Measurements from ENCODE around the gene DACH1. TPM values are rescaled to one million over a fixed set of nuclear protein-coding genes. Genes with fewer than 3 reads are reported as not detected.

DACH1 gene
- polyA plus RNA-seq, 1 donor: 8.1 TPM

DNA sequence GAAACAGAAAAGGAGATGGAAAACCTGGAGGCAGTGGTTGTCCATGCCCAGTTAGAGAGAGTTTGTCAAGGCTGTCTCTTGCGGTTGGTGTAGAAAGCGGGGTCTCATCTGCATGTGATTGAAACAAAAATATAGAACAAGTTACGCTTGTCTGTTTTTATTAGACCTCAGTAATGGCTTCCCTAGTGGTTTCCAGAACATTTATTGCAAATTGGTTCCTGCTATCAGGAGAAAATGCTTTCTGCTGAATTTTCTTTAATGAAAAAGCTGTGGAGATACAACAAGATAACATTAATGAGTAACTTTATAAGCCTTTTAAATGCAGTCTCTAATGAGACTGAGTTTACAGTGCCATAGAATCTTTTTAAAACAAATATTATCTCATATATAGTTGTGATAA is 378.0 kb downstream of the DACH1 start:
- no peak for DNase-seq (ENCODE audit: low read depth)

GRCh38 chr13:71488201-71488600 is 378.8 kb downstream of the DACH1 start:
- no peak for DNase-seq (ENCODE audit: low read depth)

DNA sequence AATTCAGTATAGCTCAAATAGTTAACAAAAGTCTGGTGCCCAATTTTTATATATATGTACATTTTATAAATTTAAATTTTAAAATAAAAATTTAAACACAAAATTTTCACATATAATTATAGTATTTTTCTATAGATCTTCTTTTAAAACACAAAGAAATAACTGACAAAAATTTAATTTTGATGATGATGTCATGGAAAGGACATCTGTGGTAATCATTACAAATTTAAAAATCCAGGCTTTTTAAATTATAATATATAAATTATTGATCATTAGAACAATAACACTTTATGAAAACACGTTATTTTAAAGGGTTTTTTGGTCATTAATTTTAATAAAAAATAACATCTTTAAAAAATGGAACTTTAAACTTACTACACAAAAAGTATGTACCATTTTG is 381.1 kb downstream of the DACH1 start:
- DNase-seq (ENCODE audit: low read depth): no peak

DNA sequence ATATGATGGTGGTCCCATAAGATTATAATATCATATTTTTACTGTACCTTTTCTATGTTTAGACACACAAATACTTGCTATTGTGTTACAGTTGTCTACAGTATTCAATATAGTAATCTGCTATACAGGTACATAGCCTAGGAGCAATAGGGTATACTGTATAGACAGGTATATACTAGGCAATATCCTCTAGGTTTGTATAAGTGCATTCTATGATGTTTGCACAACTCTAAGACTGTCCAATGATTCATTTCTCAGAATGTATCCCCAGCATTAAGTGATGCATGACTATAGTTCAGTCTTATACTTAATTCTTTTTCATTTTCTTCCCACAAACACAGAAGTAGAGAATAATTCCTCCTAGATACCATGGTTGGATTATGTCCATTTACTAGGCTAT is 383.3 kb downstream of the DACH1 start:
- no peak for DNase-seq (ENCODE audit: low read depth)

DNA sequence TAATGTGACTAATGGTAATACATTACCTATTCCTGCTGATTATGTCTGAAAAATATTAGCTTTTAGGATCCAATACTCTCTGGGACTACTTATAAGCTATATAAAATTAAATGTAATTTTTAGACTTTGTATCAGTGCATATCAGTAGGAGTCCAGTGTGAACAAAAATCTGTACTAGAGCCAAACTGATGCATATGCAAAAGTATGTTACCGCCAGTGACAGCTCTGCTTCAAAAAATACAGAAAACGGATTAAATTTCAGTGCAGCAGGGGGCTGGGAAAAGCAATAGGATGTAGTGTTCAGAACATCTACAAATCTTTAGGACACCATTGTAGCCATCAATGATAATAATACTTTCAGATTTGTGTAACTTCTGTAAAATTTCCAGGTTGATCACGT is 385.5 kb downstream of the DACH1 start:
- DNase-seq (ENCODE audit: low read depth): no peak

GRCh38 chr13:71481046-71481445 is 386.0 kb downstream of the DACH1 start:
- no peak for DNase-seq (ENCODE audit: low read depth)

DNA sequence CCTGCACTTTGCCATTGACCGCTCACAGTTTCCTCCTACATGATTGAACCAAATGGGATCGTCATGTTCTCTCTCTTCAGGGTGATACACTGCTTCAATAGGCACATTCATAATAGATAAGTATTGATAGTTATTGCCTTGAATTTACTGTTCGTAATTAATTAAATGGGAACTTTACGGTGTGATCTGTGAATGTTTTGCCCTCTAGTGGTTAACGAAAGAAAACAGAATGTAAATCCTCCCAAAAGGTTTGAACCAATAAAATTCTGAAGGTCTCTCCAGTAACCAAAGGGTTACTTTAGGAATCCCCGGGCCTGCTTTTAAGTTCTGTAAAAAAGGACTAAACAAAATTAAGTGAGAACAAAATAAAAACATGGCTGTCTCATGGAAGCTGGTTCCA is 389.3 kb downstream of the DACH1 start:
- no peak for DNase-seq (ENCODE audit: low read depth)

DNA sequence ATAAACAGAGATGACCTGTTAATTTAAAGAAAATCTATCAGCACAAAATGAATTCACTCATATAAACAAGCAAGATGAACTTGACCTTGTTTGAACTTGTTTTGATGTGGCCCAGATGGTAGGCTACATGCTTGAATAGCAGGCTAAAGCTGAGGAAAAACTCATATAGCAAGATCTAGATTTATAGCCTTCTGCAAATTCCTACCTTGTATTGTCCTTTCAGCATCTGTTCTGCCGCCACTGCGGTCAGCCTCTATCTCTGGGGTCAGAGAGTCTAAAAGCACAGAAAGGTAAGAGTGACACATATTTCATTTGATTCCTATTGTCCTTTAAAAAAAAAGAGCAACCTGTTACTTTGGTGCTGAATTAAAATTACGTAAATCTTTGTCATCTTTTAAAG is 392.1 kb downstream of the DACH1 start:
- no peak for DNase-seq (ENCODE audit: low read depth)

GRCh38 chr13:71469626-71470025 is 397.4 kb downstream of the DACH1 start:
- DNase-seq (ENCODE audit: low read depth): no peak

GRCh38 chr13:71464686-71465085 is 402.3 kb downstream of the DACH1 start:
- DNase-seq (ENCODE audit: low read depth): no peak

DNA sequence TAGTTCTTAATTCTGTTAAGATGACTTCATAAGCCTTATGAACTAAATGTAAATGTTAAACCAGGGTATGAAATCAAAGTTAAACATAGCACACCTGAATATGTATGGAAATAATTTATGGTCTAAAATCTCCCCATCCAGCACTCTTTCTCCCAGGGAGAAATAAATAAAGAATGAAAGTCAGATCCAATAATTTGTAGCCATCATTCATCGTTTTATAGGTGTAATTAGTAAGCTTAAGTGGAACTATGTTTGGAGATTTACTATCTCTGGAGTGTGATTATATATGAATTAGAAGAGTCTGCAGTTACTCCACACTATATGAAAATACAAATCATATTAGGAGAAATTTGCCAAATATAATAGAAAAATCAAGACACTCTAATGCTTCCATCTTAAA is 405.1 kb downstream of the DACH1 start:
- DNase-seq (ENCODE audit: low read depth): no peak

GRCh38 chr13:71460211-71460610 is 406.8 kb downstream of the DACH1 start:
- no peak for DNase-seq (ENCODE audit: low read depth)

- DNase-seq (ENCODE audit: low read depth): no peak
Observed at GRCh38 chr13:71459708-71460107, 407.3 kb downstream of the DACH1 start.

DNA sequence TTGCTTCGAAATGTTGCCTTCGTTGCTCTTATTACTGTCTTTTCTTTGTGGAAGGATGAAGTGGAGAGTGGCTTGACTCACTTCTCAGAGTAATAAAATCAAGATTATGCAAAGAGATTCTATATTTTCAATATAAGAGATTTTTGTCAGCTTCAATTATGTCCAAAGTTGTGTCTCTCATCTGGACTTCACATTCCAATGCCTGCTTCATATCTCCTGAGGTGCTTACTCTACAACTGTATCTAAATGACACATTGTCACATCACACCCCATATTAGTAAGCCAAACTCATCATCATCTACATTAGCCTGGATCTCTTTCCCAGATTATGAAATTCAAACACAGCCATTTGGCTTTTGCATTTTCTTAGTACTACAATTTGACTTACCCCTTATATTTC is 409.4 kb downstream of the DACH1 start:
- no peak for DNase-seq (ENCODE audit: low read depth)

DNA sequence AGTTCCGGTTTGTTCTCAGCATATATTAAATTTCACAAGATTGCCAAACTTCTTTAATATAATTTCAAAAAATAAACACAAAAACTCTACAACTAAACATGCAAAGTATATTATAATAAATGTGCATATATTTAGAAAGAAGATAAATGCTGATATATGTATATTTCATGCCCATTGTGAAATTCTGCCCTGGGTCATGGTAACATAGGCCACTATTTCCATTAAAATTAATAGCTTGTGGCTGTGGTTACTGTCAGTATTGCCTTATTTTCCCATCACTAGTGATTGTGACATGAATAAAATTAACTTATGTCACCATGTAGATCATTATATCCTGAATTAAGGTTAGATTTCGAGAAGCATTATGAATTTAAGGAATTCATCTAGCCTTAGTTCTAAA is 410.9 kb downstream of the DACH1 start:
- DNase-seq (ENCODE audit: low read depth): no peak

DNA sequence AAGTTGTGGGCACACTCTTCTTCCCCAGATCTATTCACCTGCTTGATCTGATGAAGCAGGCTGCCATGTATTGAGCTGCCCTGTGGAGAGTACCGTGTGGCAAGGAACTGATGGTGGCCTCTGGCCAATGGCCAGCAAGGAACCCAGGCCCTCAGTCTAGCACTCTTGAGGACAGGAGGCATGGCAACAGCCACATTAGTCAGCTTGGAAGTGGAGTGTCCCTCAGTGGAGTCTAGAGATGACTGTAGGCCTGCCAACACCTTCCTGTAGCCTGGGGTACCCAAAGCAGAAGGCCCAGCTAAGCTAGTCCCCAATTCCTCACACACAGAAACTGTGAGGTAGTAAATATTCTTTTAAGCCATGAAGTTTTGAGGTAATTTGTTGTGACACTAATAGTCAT is 412.5 kb downstream of the DACH1 start:
- DNase-seq (ENCODE audit: low read depth): no peak

DNA sequence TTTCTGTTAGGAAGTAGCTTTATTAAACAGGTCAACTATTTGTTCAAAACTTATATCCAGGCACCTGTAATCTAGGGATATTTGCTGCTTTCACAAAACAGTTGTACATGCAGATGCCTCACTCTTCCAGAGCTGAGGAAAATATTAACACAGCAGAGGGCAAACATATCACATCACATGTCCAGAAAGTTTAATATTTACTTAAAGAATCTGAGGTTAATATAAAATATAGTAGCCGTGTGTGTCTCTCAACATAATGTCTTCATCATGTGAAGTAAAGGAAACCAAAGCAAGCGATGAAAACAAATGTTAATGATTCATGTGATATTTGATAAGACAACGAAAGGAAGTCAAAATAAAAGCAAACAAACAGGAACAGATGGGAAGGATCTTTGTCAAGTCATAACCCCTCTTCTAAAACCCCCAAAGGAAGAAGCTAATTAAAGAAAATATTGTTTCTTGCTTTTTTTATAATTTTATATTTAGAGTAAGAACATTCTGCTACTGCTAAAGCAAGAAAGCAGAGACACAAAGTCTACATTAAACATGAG is 418.8 kb downstream of the DACH1 start:
- no peak for DNase-seq (ENCODE audit: low read depth)

DNA sequence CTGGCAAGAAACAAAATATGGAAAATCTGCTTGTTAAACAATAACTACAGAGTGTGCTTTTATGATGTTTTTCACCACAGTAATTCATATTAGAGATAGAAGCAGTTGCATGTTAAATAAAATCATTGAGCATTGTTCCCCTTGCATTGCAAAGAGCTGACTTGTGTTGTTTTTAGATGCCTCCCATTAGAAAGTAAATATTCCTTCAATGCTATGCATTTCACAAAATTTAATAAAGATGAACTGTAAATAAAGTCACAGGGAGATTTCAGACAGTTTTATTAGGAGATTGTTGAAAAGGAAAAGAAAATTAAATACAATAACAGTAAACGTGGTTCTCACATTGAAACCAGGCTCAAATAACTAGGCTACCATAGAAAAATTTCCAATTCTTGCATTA is 429.3 kb downstream of the DACH1 start:
- no peak for DNase-seq (ENCODE audit: low read depth)

DNA sequence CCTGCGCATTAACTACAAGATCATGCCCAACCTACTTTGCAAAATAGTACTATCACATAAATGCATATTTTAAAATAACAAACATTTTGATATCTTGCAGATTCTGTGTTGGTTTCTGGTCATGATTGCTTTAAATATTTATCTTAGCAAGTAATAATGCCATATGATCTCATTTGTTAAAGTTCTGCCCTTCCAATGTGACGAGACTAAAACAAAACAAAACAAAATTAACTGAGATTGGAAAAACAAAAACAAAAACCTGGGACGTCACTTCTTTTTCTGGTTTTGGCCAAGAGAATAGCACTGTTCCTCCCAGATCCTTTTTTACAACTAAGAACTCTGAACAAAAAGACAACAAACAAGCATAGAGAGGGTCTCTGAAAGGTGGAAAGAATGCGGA is 436.3 kb downstream of the DACH1 start:
- no peak for DNase-seq (ENCODE audit: low read depth)

DNA sequence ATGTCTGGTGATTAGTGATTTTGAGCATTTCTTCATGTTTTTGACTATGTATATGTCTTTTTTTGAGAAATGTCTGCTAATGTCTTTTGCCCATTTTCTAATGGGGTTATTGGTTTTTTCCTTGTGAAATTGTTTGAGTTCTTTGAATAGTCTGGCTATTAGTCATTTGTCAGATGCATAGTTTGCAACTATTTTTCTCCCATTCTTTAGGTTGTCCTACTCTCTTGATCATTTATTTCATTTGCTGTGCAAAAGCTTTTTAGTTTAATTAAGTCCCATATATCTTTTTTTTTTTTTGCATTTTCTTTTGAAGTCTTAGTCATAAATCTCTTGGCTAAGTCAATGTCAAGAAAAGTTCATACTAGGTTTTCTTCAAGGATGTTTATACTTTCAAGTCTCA is 449.8 kb downstream of the DACH1 start:
- DNase-seq (ENCODE audit: low read depth): no peak

DNA sequence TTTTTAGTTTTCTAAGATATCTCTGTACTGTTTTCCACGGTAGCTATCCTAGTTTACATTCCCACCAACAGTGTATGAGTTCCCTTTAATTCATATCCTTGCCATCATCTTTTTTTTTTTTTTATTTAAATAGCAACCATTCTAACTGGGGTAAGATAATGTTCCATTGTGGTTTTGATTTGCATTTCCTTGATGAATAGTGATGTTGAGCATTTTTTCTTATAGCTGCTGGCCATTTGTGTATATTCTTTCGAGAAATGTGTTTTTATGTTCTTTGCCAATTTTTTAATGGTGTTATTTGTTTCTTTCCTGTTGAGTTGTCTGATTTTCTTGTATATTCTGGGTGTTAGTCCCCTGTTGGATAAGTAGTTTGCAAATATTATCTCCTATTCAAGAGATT is 454.8 kb downstream of the DACH1 start:
- DNase-seq (ENCODE audit: low read depth): no peak

DNA sequence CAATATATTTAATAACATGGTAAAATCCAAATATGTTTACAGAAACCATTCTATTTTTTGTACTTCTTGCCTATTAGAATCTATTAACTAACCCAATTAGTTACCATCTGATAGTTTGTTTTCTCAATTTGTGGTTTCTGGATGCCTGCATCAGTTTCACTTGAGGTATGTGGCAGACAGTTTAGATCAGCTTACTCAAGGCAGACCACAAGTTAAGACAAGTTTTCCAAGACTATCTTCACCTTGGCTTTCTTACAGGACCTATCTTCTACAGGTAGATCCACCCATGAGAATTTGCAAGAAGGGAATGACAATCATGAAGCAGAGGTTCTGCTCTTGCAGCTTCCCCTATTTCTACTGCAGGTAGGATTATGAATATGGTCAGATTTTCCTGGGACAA is 458.6 kb downstream of the DACH1 start:
- DNase-seq (ENCODE audit: low read depth): no peak

GRCh38 chr13:71399631-71400215 is 467.3 kb downstream of the DACH1 start:
- DNase-seq (ENCODE audit: low read depth): no peak

DNA sequence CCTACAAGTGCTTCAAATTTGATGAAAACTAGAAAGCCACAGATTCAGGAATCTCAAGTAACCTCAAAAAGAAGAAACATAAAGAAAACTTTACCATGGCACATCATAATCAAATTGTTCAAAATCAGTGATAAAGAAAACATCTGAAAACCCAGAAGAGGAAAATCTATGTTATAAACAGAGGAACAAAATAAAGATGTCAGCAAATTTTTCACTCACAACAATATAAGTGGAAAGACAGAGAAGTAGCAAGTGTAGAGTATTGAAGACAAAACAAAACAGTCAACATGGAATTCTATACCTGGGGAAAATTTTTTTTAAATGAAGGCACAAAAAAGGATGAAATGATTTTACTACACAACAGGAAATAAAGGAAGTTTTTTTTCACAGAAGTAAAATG is 470.9 kb downstream of the DACH1 start:
- no peak for DNase-seq (ENCODE audit: low read depth)

All from forelimb muscle (tissue), 1 donor.